A549 (cell line): ENCODE results near the gene CDC42SE2. TPM values are rescaled to one million over a fixed set of nuclear protein-coding genes. Genes with fewer than 3 reads are reported as not detected.

Experiments used
- ATAC-seq, 2 experiments: fragments of 200-7000 bp in 1 of 2; fragments of >200 bp in 1 of 2; cut with Nextera tagmentation in 1 of 2; cut with Tn5 transposase in 1 of 2; 3 replicates each; pipeline versions ENCODE4 v1.8.0 to v1.9.1; 2018 to 2020; ENCODE audit warnings: mild to moderate bottlenecking in 1 of 2, moderate library complexity in 1 of 2
- CTCF ChIA-PET: fragments of 300-600 bp; sonication (Branson Sonifier 250); formaldehyde crosslinking; extraction: SDS; loops from one replicate; lab custom pipeline; 2021; ENCODE audit warnings: antibody characterized with exemption, inconsistent platforms; lab: Yijun Ruan, JAX
- POLR2A ChIA-PET: fragments of 350-600 bp; formaldehyde crosslinking; extraction: SDS; loops from one replicate; lab custom pipeline; 2021; ENCODE audit warnings: antibody characterized with exemption, inconsistent platforms; lab: Yijun Ruan, JAX
- DNase-seq, 2 experiments: peaks; one replicate each; pipeline versions ENCODE4 v3.0.0 to v3.0.0-alpha.2; 2011 to 2016; ENCODE audit warnings: low read depth in 1 of 2, low spot score in 1 of 2
- FAIRE-seq: peaks from 2 replicates; lab custom pipeline; 2011; peaks lifted over from hg19 to GRCh38; lab: Jason Lieb, UNC
- H3K27ac ChIP-seq, 2 experiments: fragments of >200 bp; sonication (Bioruptor Twin); formaldehyde crosslinking; 3 replicates each; pipeline ENCODE4 v1.5.1; 2016 to 2017
- H3K4me1 ChIP-seq: fragments of >200 bp; sonication (Bioruptor Twin); formaldehyde crosslinking; 3 replicates; pipeline ENCODE4 v1.6.1; 2016
- H3K4me2 ChIP-seq: fragments of >200 bp; sonication (Bioruptor Twin); formaldehyde crosslinking; 3 replicates; pipeline ENCODE4 v1.6.1; 2016
- H3K4me3 ChIP-seq: fragments of >200 bp; sonication (Bioruptor Twin); formaldehyde crosslinking; 3 replicates; pipeline ENCODE4 v1.5.1; 2016
- H3K9me3 ChIP-seq: fragments of >200 bp; sonication (Bioruptor Twin); formaldehyde crosslinking; 3 replicates; pipeline ENCODE4 v1.6.1; 2016
- ATOH8 ChIP-seq: fragments of 250-450 bp; sonication (Bioruptor Pico); IDR thresholded peaks from 2 replicates; pipeline ENCODE4 v1.5.0; 2020; ENCODE audit warnings: low read depth, mild to moderate bottlenecking, moderate library complexity
- CBX2 ChIP-seq: fragments of 200-600 bp; sonication (generic); IDR thresholded peaks from 2 replicates; pipeline ENCODE4 v1.6.1; 2016; ENCODE audit warnings: low read depth, mild to moderate bottlenecking, borderline replicate concordance
- CBX8 ChIP-seq: fragments of 200-600 bp; sonication (generic); IDR thresholded peaks from 2 replicates; pipeline ENCODE4 v1.6.1; 2016
- CEBPB ChIP-seq, 2 experiments: fragments of >200 bp in 1 of 2; sonication (Bioruptor Twin) in 1 of 2; formaldehyde crosslinking in 1 of 2; IDR thresholded peaks; 2 replicates each; pipeline ENCODE4 v1.6.1; 2012 to 2016
- CHD4 ChIP-seq: fragments of 200-600 bp; sonication (generic); IDR thresholded peaks from 2 replicates; pipeline ENCODE4 v1.6.1; 2016; ENCODE audit warnings: antibody characterized with exemption, mild to moderate bottlenecking, borderline replicate concordance
- EP300 ChIP-seq, 2 experiments: fragments of >200 bp; sonication (Bioruptor Twin); formaldehyde crosslinking; IDR thresholded peaks; 2 replicates in 1 of 2; 3 replicates in 1 of 2; pipeline ENCODE4 v1.6.1; 2016 to 2017
- FOXS1 ChIP-seq: fragments of 250-450 bp; sonication (Bioruptor Pico); IDR thresholded peaks from 2 replicates; pipeline ENCODE4 v1.5.0; 2020; ENCODE audit warnings: mild to moderate bottlenecking, moderate library complexity
- HMGXB4 ChIP-seq: fragments of 250-450 bp; sonication (Bioruptor Pico); IDR thresholded peaks from 2 replicates; pipeline ENCODE4 v1.5.0; 2021; ENCODE audit warnings: mild to moderate bottlenecking, moderate library complexity, borderline replicate concordance
- HOXA7 ChIP-seq: fragments of 250-450 bp; sonication (Bioruptor Pico); IDR thresholded peaks from 2 replicates; pipeline ENCODE4 v1.5.0; 2020; ENCODE audit warnings: mild to moderate bottlenecking, moderate library complexity
- KDM1A ChIP-seq: fragments of 200-600 bp; sonication (generic); IDR thresholded peaks from 2 replicates; pipeline ENCODE4 v1.6.1; 2016; ENCODE audit warnings: low read depth, mild to moderate bottlenecking
- MAFK ChIP-seq: fragments of 450-650 bp; IDR thresholded peaks from 2 replicates; pipeline ENCODE4 v1.6.1; 2014; ENCODE audit not compliant: partially characterized antibody
- MAX ChIP-seq: IDR thresholded peaks from 2 replicates; pipeline ENCODE4 v1.6.1; 2012
- PHF8 ChIP-seq: fragments of 200-600 bp; sonication (generic); IDR thresholded peaks from 2 replicates; pipeline ENCODE4 v1.6.1; 2016; ENCODE audit warnings: low read depth, mild to moderate bottlenecking, antibody characterized with exemption, moderate library complexity, borderline replicate concordance
- POLR2A ChIP-seq: IDR thresholded peaks from 2 replicates; pipeline ENCODE4 v1.6.1; 2012; ENCODE audit warnings: mild to moderate bottlenecking, low read length
- POLR2AphosphoS2 ChIP-seq: conservative IDR thresholded peaks from 2 replicates; pipeline ENCODE4 v1.6.1; 2012; ENCODE audit warnings: low read length, improper control_type of control experiment, inconsistent platforms
- RCOR1 ChIP-seq: fragments of 150-350 bp; IDR thresholded peaks from 2 replicates; pipeline ENCODE4 v1.6.1; 2014; ENCODE audit warnings: antibody characterized with exemption, low read length, low read depth
- RFX5 ChIP-seq: fragments of 450-650 bp; IDR thresholded peaks from 2 replicates; pipeline ENCODE4 v1.7.1; 2014; ENCODE audit warnings: antibody characterized with exemption, mild to moderate bottlenecking, moderate library complexity
- TP53 ChIP-seq: fragments of 250-450 bp; sonication (Bioruptor Pico); IDR thresholded peaks from 2 replicates; pipeline ENCODE4 v1.5.0; 2021; ENCODE audit warnings: mild to moderate bottlenecking, moderate library complexity
- USF2 ChIP-seq: fragments of 450-650 bp; IDR thresholded peaks from 2 replicates; pipeline ENCODE4 v1.6.1; 2014; ENCODE audit warnings: antibody characterized with exemption
- ZNF302 ChIP-seq: fragments of 250-450 bp; sonication (Bioruptor Pico); IDR thresholded peaks from 2 replicates; pipeline ENCODE4 v1.9.0; 2021; ENCODE audit warnings: inconsistent platforms, mild to moderate bottlenecking, moderate library complexity
- WGBS: methylation state at CpG from one replicate; pipeline ENCODE4 v1.1.6; 2017; ENCODE audit errors: missing lambda C conversion rate; 5-methylcytosine and 5-hydroxymethylcytosine counted together
- polyA plus RNA-seq, 4 experiments: library from polyadenylated mRNA; depleted of rRNA in 3 of 4; stranded (reverse); fragments of >200 nt; fragmentation: RNase III in 1 of 4; extraction: RNeasy Plus Mini Kit Qiagen cat#74134 plus additional on column Dnase treatment in 1 of 4; gene quantifications; 2 replicates in 3 of 4; 3 replicates in 1 of 4; pipeline ENCODE4 v1.2.3, GENCODE V29; 2011 to 2017

The CDC42SE2 gene
- polyA plus RNA-seq, 2 of the 4 experiments (the other 2 are of a cell fraction): 25.8 to 66.4 TPM

- WGBS: 77% methylated on average over 3 of the region's 3 CpGs
- Histone ChIP-seq H3K4me1 (peaks cover 7% of the 10 kb centered on the region), H3K9me3 (no peaks in the 10 kb centered on the region), H3K4me2 (no peak overlapping the region), H3K27ac (no peak overlapping the region), H3K4me3 (no peak overlapping the region)
- FAIRE-seq (no peak), DNase-seq (no peak), ATAC-seq (no peak; a peak in 1 of 6 replicates)
- POLR2A ChIA-PET: no interaction called here
- CTCF ChIA-PET: interaction anchor here (0.9 to 1.1 kb wide), 2 partner anchors 49 to 51 kb away, joined by 3 to 4 read pairs; no protein-coding TSS in a partner anchor
- TF ChIP-seq PHF8: no peak
- no peak for TF ChIP-seq POLR2AphosphoS2
Observed at GRCh38 chr5:131214609-131215227, 49.1 kb upstream of the CDC42SE2 start.

GRCh38 chr5:131217791-131218190 is 46.1 kb upstream of the CDC42SE2 start:
- POLR2A ChIA-PET: no interaction called here

GRCh38 chr5:131218392-131218791 is 45.5 kb upstream of the CDC42SE2 start:
- ChIA-PET POLR2A (no interaction called here), CTCF (no interaction called here)
- peak in 1 of 2 experiments; percentile 50; a peak in 2 of 6 replicates for ATAC-seq
- H3K27ac ChIP-seq: no peak overlapping the region
- H3K4me3 ChIP-seq: no peak overlapping the region
- peak in 1 of 2 experiments; percentile 8 for DNase-seq
- H3K4me1 ChIP-seq: peaks cover 20% of the 10 kb centered on the region
- WGBS: 52% methylated on average over 4 of the region's 4 CpGs
- TF ChIP-seq MAX: no peak
- TF ChIP-seq MAFK: peak; percentile 76
- TF ChIP-seq RCOR1: no peak
- no peak for TF ChIP-seq CEBPB (IDR thresholded peaks at IDR 0.05)
- TF ChIP-seq CHD4: no peak
- no peaks in the 10 kb centered on the region for H3K9me3 ChIP-seq
- H3K4me2 ChIP-seq: no peak overlapping the region
- FAIRE-seq: no peak

More at GRCh38 chr5:131217791-131218190, 46.1 kb upstream of the CDC42SE2 start:
- Histone ChIP-seq H3K4me1 (peaks cover 20% of the 10 kb centered on the region), H3K27ac (no peak overlapping the region), H3K4me2 (no peak overlapping the region), H3K9me3 (no peaks in the 10 kb centered on the region), H3K4me3 (no peak overlapping the region)
- FAIRE-seq (no peak), DNase-seq (no peak), ATAC-seq (no peak)
- 96% methylated on average over 4 of the region's 4 CpGs for WGBS
- CTCF ChIA-PET: no interaction called here
- no peak for TF ChIP-seq ZNF302 (CRISPR knock-in tag)
- TF ChIP-seq TP53 (CRISPR knock-in tag): no peak
- TF ChIP-seq CBX8: no peak
- TF ChIP-seq ATOH8 (CRISPR knock-in tag): no peak
- no peak for TF ChIP-seq HMGXB4 (CRISPR knock-in tag)

- Histone ChIP-seq H3K27ac (no peak overlapping the region), H3K4me3 (no peak overlapping the region), H3K4me1 (peaks cover 20% of the 10 kb centered on the region), H3K4me2 (no peak overlapping the region)
- DNase-seq (no peak), ATAC-seq (no peak)
- WGBS: 88% methylated on average over 7 of the region's 7 CpGs
- CTCF ChIA-PET: interaction anchor here (1.2 kb wide), 1 partner anchor 18 kb away, joined by 3 read pairs; no protein-coding TSS in a partner anchor
- TF ChIP-seq ZNF302 (CRISPR knock-in tag): no peak
- TF ChIP-seq FOXS1: no peak
- TF ChIP-seq RFX5: no peak
- TF ChIP-seq EP300 (IDR thresholded peaks at IDR 0.05): no peak
- TF ChIP-seq POLR2A: no peak
- TF ChIP-seq CBX2: no peak
- TF ChIP-seq HOXA7 (CRISPR knock-in tag): no peak
- TF ChIP-seq KDM1A: no peak
- TF ChIP-seq USF2: no peak
- TF ChIP-seq, all 56 proteins: peak for 0
- H3K9me3 ChIP-seq: no peaks in the 10 kb centered on the region
- no peak for FAIRE-seq
- POLR2A ChIA-PET: no interaction called here
Observed at GRCh38 chr5:131220566-131220965, 43.3 kb upstream of the CDC42SE2 start.
